Upper lobe of left lung (tissue), 4 donors: ENCODE measurements around the gene OR2J2.

Experiments used
- EP300 ChIP-seq, 4 donors: sonication (generic); formaldehyde crosslinking; IDR thresholded peaks; one replicate each; pipeline ENCODE4 v1.5.1; 2017; ENCODE audit warnings: antibody characterized with exemption in 4 of 4, control low read depth in 2 of 4
- POLR2A ChIP-seq, 4 donors: fragments of 450-650 bp; IDR thresholded peaks; one replicate each; pipeline ENCODE4 v1.5.1; 2016 to 2017; ENCODE audit warnings: antibody characterized with exemption in 4 of 4, mild to moderate bottlenecking in 2 of 4
- POLR2AphosphoS5 ChIP-seq, 2 donors: sonication (generic); formaldehyde crosslinking; IDR thresholded peaks; one replicate each; pipeline ENCODE4 v1.5.1; 2017; ENCODE audit warnings: antibody characterized with exemption in 2 of 2
- TF ChIP-seq, protein P1 (sequence below), 6 experiments: fragments of 450-650 bp in 4 of 6; fragments of 200-600 bp in 2 of 6; sonication (generic) in 2 of 6; IDR thresholded peaks; one replicate each; pipeline ENCODE4 v1.5.1; 2016 to 2019; ENCODE audit warnings: antibody characterized with exemption in 6 of 6

DNA sequence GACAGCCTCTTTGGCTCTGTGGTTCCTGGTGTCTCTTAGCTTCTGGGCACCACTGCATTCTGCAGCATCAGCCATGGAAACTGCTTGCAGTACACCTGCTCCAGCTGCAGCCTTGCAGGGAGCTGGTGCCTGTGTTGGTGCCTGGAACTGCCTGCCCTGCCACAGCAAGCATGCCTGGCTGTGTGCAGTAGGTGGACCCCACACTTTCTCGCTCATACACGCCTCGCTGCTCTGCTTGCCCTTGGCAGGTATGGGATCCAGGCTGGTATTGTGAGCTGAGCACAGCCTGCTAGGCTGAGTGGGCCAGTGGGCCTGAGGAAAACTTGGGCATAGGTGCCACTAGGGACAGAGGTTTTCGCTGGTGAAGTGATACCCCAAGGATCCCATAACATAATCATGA, 40.1 kb upstream of the OR2J2 start:
- TF ChIP-seq, protein P1, sequence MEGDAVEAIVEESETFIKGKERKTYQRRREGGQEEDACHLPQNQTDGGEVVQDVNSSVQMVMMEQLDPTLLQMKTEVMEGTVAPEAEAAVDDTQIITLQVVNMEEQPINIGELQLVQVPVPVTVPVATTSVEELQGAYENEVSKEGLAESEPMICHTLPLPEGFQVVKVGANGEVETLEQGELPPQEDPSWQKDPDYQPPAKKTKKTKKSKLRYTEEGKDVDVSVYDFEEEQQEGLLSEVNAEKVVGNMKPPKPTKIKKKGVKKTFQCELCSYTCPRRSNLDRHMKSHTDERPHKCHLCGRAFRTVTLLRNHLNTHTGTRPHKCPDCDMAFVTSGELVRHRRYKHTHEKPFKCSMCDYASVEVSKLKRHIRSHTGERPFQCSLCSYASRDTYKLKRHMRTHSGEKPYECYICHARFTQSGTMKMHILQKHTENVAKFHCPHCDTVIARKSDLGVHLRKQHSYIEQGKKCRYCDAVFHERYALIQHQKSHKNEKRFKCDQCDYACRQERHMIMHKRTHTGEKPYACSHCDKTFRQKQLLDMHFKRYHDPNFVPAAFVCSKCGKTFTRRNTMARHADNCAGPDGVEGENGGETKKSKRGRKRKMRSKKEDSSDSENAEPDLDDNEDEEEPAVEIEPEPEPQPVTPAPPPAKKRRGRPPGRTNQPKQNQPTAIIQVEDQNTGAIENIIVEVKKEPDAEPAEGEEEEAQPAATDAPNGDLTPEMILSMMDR (IDR thresholded peaks at IDR 0.05), result no peak
- TF ChIP-seq POLR2AphosphoS5 (IDR thresholded peaks at IDR 0.05) (no peak), EP300 (IDR thresholded peaks at IDR 0.05) (no peak), POLR2A (IDR thresholded peaks at IDR 0.05) (no peak)
